SH-SY5Y (cell line): ENCODE measurements around the gene DGLUCY.

Experiments used
- GATA2 ChIP-seq: IDR thresholded peaks from 2 replicates; pipeline ENCODE4 v1.6.1; 2011; ENCODE audit warnings: mild to moderate bottlenecking, low read depth, low read length
- GATA3 ChIP-seq: IDR thresholded peaks from 2 replicates; pipeline ENCODE4 v1.6.1; 2011; ENCODE audit warnings: low read depth, mild to moderate bottlenecking, low read length, moderate library complexity

DNA sequence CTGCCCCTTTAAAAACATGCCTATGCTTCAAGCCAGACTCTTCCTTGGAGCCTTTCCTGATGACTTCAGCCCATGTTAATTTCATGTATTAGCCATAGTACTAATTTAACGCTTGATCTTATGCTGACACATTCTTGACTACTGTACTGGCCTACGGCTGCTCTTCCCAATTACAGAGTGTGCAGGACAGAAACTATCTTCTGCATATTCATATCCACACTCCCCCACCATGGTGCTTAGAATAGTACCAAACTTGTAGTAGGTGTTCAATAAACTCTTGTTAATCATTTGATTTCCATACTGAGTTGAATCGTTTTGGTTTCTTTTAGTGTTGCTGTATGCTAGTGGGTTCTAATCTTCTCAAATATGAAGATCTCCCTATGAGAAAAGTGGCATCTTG is 21.8 kb upstream of the DGLUCY start:
- no peak for TF ChIP-seq GATA3
- TF ChIP-seq GATA2 = no peak
